ENCODE data around the gene FRK.

The FRK gene

DNA sequence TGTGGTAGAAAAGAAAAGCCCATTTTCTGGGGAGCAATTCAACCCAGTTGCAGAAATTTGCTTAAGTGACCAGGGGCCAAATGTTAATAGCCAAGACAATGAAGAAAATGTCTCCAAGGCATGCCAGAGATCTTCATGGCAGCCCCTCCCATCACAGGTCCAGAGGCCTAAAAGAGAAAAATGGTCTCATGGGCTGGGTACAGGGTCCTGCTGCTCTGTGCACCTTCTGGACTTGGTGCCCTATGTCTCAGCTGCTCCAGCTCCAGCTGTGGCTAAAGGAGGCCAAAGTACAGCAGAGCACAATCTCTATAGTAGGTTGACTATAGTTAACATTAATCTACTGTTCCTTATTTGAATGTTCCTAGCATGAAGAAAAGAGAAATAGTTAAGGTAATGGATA is 44.7 kb downstream of the FRK start:
- Histone ChIP-seq H3K36me3 (ENCODE audit: insufficient read depth, low read depth, low read length) (no peaks in the 10 kb centered on the region), H3K27ac (ENCODE audit: low read length) (no peak overlapping the region), H3K27me3 (ENCODE audit: insufficient read depth, low read length) (no peaks in the 10 kb centered on the region), H3K9me3 (ENCODE audit: insufficient read depth, low read depth, low read length) (no peaks in the 10 kb centered on the region), H3K4me1 (ENCODE audit: insufficient read depth, low read length) (peaks cover 9% of the 10 kb centered on the region; the same call in 1 of the 2 replicates), H3K9ac (ENCODE audit: low read depth, low read length) (no peak overlapping the region), H3K4me3 (ENCODE audit: low read length) (no peak overlapping the region)

DNA sequence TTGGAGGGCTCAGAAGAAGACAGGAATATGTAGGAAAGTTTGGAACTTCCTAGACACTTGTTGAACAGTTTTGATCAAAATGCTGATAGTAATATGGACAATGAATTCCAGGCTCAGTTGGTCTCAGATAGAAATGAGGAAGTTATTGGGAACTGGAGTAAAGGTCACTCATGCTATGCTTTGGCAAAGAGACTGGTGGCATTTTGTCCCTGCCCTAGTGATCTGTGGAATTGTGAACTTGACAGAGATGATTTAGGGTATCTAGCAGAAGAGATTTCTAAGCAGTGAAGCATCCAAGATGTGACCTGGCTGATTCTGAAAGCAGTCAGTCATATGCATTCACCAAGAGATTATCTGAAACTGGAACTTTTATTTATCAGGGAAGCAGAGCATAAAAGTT is 45.1 kb downstream of the FRK start:
- H3K27me3 ChIP-seq (ENCODE audit: insufficient read depth, low read length), result no peaks in the 10 kb centered on the region
- H3K27ac ChIP-seq (ENCODE audit: low read length), result no peak overlapping the region
- H3K9ac ChIP-seq (ENCODE audit: low read depth, low read length), result no peak overlapping the region
- no peaks in the 10 kb centered on the region for H3K36me3 ChIP-seq (ENCODE audit: insufficient read depth, low read depth, low read length)
- H3K4me3 ChIP-seq (ENCODE audit: low read length), result no peak overlapping the region
- H3K9me3 ChIP-seq (ENCODE audit: insufficient read depth, low read depth, low read length), result no peaks in the 10 kb centered on the region
- peaks cover 9% of the 10 kb centered on the region; the same call in 1 of the 2 replicates for H3K4me1 ChIP-seq (ENCODE audit: insufficient read depth, low read length)

DNA sequence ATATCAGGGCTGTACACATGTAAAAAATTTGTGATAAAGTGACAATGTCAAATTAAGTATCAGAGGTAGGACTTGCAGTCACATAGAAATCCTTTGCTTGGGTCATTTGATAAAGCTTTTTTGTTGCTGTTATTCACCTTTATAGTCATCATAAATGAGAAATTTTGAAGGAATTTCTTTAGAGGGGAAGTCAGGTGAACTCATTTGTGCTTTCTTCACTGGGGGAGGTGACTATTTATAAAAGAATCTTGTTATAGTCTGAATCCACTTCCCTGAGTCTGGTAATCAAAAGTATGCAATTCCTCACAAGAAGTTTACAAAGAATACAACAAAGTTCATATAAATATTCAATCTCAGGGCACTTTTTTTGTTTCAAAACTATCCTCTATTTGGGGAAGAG is 47.7 kb downstream of the FRK start:
- H3K27ac ChIP-seq (ENCODE audit: low read length), result no peak overlapping the region
- H3K4me1 ChIP-seq (ENCODE audit: insufficient read depth, low read length), result peaks cover 7% of the 10 kb centered on the region; the same call in 1 of the 2 replicates
- no peaks in the 10 kb centered on the region for H3K9me3 ChIP-seq (ENCODE audit: insufficient read depth, low read depth, low read length)
- H3K36me3 ChIP-seq (ENCODE audit: insufficient read depth, low read depth, low read length), result no peaks in the 10 kb centered on the region
- H3K27me3 ChIP-seq (ENCODE audit: insufficient read depth, low read length), result no peaks in the 10 kb centered on the region
- H3K4me3 ChIP-seq (ENCODE audit: low read length), result no peak overlapping the region
- H3K9ac ChIP-seq (ENCODE audit: low read depth, low read length), result no peak overlapping the region

DNA sequence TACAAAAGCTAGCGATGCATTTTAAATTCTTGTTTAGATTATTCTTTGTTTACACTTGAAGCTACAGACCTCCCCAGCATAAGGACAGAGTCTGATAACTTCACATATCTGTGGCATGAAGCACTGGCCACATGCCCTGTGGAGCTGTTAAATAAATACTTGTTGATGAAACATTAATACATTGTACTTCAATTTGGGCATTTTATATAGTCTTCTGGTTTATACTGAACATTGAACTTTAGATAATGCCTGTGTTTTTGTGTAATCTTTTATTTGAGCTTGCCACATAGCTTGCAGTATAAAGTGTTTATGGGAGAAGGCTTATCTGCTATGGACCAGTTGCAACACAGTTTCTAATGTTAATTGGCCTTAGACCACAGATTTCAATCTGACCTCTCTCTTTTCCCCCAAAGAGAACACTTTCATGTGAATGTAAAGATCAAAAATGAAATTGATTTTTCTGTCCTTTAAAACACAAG is 48.2 kb downstream of the FRK start:
- Histone ChIP-seq H3K27ac (ENCODE audit: low read length) (no peak overlapping the region), H3K27me3 (ENCODE audit: insufficient read depth, low read length) (no peaks in the 10 kb centered on the region), H3K4me1 (ENCODE audit: insufficient read depth, low read length) (peaks cover 3% of the 10 kb centered on the region; the same call in 1 of the 2 replicates), H3K9me3 (ENCODE audit: insufficient read depth, low read depth, low read length) (no peaks in the 10 kb centered on the region), H3K9ac (ENCODE audit: low read depth, low read length) (no peak overlapping the region), H3K36me3 (ENCODE audit: insufficient read depth, low read depth, low read length) (no peaks in the 10 kb centered on the region), H3K4me3 (ENCODE audit: low read length) (no peak overlapping the region)

DNA sequence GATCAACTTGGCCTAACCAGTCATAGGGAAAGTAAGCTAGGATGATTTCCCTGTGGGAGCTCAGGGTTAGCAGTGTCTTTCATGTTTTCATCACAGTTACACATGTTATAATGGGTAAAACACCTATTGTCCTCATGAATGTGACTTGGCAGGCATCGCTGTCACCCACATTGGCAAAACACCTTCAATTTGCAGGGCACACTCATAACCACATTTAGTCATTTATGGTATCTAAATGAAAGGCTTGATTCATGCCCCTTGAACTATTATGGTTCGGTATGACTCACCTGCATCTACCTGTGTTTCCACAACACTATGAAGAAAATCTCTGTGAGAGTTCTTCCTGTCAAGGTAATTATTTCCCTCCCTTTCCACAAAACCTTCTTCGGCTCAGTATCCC is 49.2 kb downstream of the FRK start:
- H3K9me3 ChIP-seq (ENCODE audit: insufficient read depth, low read depth, low read length), result no peaks in the 10 kb centered on the region
- no peaks in the 10 kb centered on the region for H3K36me3 ChIP-seq (ENCODE audit: insufficient read depth, low read depth, low read length)
- H3K4me1 ChIP-seq (ENCODE audit: insufficient read depth, low read length), result peaks cover 2% of the 10 kb centered on the region; the same call in 1 of the 2 replicates
- H3K27ac ChIP-seq (ENCODE audit: low read length), result no peak overlapping the region
- H3K27me3 ChIP-seq (ENCODE audit: insufficient read depth, low read length), result no peaks in the 10 kb centered on the region
- no peak overlapping the region for H3K4me3 ChIP-seq (ENCODE audit: low read length)
- no peak overlapping the region for H3K9ac ChIP-seq (ENCODE audit: low read depth, low read length)

DNA sequence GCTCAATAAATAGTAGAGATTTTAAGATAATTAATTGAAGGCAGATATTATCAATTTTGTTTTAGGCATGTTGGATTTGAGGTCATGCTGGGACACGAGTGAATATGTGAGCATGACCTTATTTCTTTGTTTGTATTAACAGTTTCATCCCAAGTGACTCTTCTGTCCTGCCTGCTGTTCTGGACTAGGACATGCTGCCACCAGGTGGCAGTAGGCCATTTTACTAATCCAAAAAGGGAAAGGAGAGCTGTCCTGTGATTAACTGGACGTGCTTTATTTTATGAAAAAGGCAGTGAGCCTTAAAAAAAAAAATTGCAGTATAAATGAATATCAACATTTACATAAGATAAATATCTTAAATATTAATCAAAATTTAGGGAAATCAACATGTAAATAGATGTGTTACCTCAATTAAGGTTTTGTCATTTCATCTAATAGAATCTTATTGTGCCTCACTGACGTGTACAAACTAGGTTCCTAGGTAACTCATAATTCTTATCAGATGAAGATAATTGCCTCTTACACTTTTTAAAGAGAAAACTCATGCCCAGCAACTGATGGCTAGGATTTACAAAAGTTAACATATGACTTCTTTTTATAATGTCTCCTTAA is 49.8 kb downstream of the FRK start:
- Histone ChIP-seq H3K27ac (ENCODE audit: low read length) (no peak overlapping the region), H3K9ac (ENCODE audit: low read depth, low read length) (no peak overlapping the region), H3K9me3 (ENCODE audit: insufficient read depth, low read depth, low read length) (no peaks in the 10 kb centered on the region), H3K4me3 (ENCODE audit: low read length) (no peak overlapping the region), H3K36me3 (ENCODE audit: insufficient read depth, low read depth, low read length) (no peaks in the 10 kb centered on the region), H3K4me1 (ENCODE audit: insufficient read depth, low read length) (peaks cover 2% of the 10 kb centered on the region; the same call in 1 of the 2 replicates), H3K27me3 (ENCODE audit: insufficient read depth, low read length) (no peaks in the 10 kb centered on the region)

DNA sequence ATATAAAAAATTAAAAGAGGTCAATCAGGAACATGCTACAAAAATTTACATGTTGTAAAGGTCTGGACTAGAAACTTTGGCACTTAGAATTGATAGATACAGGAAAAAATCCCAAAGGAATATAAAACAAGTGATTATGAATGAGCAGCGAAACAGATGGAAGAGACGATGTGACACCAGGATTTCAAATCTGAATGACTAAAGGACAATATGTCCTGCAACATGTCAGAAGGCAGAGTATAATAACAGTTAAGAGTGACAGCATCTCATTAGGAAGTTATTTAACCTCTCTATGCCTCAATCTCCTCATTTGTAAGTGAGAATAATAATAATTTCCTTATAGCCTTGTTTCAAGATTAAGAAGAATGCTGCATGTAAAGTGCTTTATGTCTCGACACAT is 50.3 kb downstream of the FRK start:
- Histone ChIP-seq H3K9me3 (ENCODE audit: insufficient read depth, low read depth, low read length) (no peaks in the 10 kb centered on the region), H3K4me3 (ENCODE audit: low read length) (no peak overlapping the region), H3K27me3 (ENCODE audit: insufficient read depth, low read length) (no peaks in the 10 kb centered on the region), H3K4me1 (ENCODE audit: insufficient read depth, low read length) (peaks cover 2% of the 10 kb centered on the region; the same call in 1 of the 2 replicates), H3K27ac (ENCODE audit: low read length) (no peak overlapping the region), H3K36me3 (ENCODE audit: insufficient read depth, low read depth, low read length) (no peaks in the 10 kb centered on the region), H3K9ac (ENCODE audit: low read depth, low read length) (no peak overlapping the region)

DNA sequence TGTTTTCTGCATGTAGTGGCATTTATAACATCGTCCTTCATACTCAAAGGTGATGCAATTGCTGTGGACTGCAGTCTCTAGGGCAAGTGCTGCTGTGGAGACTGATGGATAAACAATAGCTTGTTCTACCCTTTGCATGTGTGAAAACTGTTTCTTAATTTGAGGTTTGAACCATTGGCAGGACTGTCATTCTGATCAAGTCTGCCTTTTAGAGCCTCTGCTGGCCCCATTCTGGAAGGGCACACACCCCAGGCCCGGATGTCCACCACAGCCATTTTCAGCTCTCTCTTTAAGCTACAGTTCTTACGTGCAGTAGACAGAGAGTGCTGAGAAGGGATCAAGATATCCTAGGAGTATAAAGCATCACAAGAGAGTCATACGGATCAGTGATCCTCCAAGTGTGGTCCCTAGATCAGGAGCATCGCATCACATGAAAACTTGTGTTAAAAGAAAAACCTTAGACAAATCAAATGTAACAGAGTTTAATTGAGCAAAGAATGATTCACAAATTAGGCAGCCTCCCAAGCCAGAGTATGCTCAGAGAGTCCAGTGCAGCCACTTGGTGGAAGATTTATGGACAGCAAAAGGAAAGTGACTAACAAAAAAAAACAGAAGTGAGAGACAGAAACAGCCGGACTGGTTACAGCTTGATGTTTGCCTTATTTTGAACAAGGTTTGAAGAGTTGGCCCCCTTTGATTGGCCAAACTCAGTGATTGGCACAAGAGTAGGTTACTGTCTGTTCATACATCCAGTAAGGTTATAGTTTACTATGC is 52.0 kb downstream of the FRK start:
- no peak overlapping the region for H3K9ac ChIP-seq (ENCODE audit: low read depth, low read length)
- H3K27me3 ChIP-seq (ENCODE audit: insufficient read depth, low read length), result no peaks in the 10 kb centered on the region
- no peak overlapping the region for H3K27ac ChIP-seq (ENCODE audit: low read length)
- no peak overlapping the region for H3K4me3 ChIP-seq (ENCODE audit: low read length)
- no peaks in the 10 kb centered on the region for H3K9me3 ChIP-seq (ENCODE audit: insufficient read depth, low read depth, low read length)
- peaks cover 2% of the 10 kb centered on the region; the same call in 1 of the 2 replicates for H3K4me1 ChIP-seq (ENCODE audit: insufficient read depth, low read length)
- no peaks in the 10 kb centered on the region for H3K36me3 ChIP-seq (ENCODE audit: insufficient read depth, low read depth, low read length)

DNA sequence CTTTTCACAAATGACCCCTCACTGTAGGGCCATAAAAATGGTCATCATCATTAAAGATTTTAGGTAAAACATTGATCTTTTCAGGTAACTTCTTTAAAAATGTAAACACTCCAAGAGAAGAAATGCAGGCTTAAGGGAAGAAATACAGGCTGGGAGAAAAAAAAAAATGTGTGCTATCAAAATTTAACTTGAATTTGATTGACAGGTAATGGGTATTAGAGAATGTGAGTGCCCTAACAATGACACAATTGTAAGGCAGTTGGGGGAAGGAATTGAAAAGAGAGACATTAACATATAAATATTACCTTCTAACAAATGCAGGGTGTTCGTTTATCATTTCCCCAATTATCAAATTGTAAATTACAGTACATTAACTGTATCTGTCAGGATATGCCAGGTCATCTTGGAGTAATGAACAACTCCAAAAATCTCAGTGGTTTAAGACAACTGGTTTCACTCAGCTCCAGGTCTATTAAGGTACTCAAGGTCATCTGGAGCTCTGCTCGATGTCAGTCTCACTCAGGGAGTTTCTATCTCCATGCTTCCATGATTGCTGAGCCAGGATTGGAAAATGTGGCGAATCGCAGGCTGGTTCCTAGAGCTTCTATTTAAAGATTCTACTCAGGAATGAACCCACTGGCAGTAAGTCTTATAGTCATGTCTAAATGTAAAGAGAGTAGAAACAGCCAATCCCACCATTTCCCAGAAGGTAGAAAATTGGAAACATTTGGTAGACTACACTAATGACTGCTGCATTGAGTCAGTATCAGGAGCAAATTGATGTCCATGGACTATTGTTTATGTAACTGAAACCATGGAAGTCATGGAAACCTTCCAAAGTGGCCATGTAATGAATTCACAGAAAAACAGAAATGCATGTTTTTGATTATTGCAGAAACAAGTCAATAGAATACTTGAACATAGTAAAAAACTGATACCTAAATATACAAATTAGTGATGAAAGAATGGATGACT is 55.6 kb downstream of the FRK start:
- H3K4me3 ChIP-seq (ENCODE audit: low read length), result no peak overlapping the region
- H3K36me3 ChIP-seq (ENCODE audit: insufficient read depth, low read depth, low read length), result no peaks in the 10 kb centered on the region
- H3K9ac ChIP-seq (ENCODE audit: low read depth, low read length), result no peak overlapping the region
- no peak overlapping the region for H3K27ac ChIP-seq (ENCODE audit: low read length)
- H3K27me3 ChIP-seq (ENCODE audit: insufficient read depth, low read length), result no peaks in the 10 kb centered on the region
- no peaks in the 10 kb centered on the region for H3K4me1 ChIP-seq (ENCODE audit: insufficient read depth, low read length)
- H3K9me3 ChIP-seq (ENCODE audit: insufficient read depth, low read depth, low read length), result no peaks in the 10 kb centered on the region

DNA sequence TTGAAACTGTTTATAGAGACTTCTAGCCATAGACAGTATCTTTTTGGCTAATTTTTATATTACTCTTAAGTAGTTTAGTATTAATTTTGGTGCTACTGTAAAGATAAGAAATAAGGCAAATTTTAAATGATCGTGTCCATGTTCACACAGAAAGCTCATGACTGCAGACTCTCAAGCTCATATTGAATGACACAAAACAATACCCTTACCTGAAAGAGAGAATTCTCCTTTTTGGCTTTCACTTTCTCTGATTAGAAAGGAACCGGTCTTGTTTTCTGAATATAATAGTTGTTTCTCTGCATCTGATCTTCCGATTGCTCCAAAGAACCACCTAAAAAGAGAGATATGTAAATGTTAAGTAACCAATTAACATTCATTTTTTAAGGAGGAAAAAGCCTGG is 57.0 kb downstream of the FRK start:
- Histone ChIP-seq H3K4me1 (ENCODE audit: insufficient read depth, low read length) (no peaks in the 10 kb centered on the region), H3K27me3 (ENCODE audit: insufficient read depth, low read length) (no peaks in the 10 kb centered on the region), H3K27ac (ENCODE audit: low read length) (no peak overlapping the region), H3K4me3 (ENCODE audit: low read length) (no peak overlapping the region), H3K9ac (ENCODE audit: low read depth, low read length) (no peak overlapping the region), H3K36me3 (ENCODE audit: insufficient read depth, low read depth, low read length) (no peaks in the 10 kb centered on the region), H3K9me3 (ENCODE audit: insufficient read depth, low read depth, low read length) (no peaks in the 10 kb centered on the region)

DNA sequence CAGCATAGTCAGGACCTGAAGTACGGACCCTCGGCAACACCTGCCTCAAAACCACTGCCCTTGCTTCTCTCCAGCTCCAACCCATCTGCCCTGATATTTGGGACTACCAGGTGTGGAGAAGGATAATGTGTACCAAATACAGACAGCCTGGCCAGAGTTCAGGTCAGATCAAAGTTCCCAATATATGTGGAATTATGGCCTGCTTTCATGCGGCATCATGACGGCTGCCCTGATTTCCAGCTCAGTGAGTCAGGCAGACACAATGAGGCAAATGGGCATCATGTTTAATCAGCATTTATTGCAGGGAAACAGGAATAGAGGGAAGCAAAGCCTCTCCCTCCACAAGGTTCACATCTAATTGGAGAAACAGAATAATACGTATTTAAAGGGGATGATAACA is 57.9 kb downstream of the FRK start:
- H3K27me3 ChIP-seq (ENCODE audit: insufficient read depth, low read length), result no peaks in the 10 kb centered on the region
- H3K9me3 ChIP-seq (ENCODE audit: insufficient read depth, low read depth, low read length), result no peaks in the 10 kb centered on the region
- H3K36me3 ChIP-seq (ENCODE audit: insufficient read depth, low read depth, low read length), result no peaks in the 10 kb centered on the region
- no peak overlapping the region for H3K27ac ChIP-seq (ENCODE audit: low read length)
- no peak overlapping the region for H3K4me3 ChIP-seq (ENCODE audit: low read length)
- no peaks in the 10 kb centered on the region for H3K4me1 ChIP-seq (ENCODE audit: insufficient read depth, low read length)
- H3K9ac ChIP-seq (ENCODE audit: low read depth, low read length), result no peak overlapping the region
